ENCODE data around the gene GET4. TPM values are rescaled to one million over a fixed set of nuclear protein-coding genes. Genes with fewer than 3 reads are reported as not detected.

GET4 gene
- total RNA-seq, 1 donor from 2014 or later: 58.2 TPM

DNA sequence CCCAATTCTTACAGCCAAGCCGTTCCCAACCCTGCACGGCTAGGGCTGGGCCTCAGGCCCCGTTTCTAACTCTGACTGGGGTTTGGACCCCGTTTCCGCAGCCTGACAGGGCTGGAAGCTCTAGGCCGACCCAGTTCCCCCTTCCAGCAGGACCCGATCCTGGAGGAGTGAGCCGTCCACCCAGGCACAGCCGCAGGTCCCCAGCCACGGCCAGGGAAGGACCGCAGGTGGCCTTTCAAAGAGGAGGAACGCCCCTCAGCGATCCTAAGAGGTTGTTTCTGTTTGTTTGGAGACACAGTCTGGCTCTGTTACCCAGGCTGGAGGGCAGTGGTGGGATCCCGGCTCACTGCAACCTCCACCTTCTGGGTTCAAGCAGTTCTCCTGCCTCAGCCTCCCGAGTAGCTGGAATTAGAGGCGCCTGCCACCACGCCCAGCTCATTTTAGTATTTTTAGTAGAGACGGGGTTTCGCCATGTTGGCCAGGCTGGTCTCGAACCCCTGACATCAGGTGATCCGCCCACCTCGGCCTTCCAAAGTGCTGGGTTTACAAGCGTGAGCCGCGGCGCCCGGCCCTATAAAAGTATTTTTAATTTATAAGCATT is 778 bp upstream of the GET4 start:
- no peaks in the 10 kb centered on the region for H3K27me3 Mint-ChIP-seq
- H3K4me3 Mint-ChIP-seq (ENCODE audit: low read depth): no peak overlapping the region
- no peak overlapping the region for H3K27ac Mint-ChIP-seq
- peaks cover 16% of the 10 kb centered on the region for H3K36me3 Mint-ChIP-seq (ENCODE audit: insufficient read depth)
- DNase-seq (ENCODE audit: low spot score, unreplicated experiment): no peak
- TF ChIP-seq, protein P1, sequence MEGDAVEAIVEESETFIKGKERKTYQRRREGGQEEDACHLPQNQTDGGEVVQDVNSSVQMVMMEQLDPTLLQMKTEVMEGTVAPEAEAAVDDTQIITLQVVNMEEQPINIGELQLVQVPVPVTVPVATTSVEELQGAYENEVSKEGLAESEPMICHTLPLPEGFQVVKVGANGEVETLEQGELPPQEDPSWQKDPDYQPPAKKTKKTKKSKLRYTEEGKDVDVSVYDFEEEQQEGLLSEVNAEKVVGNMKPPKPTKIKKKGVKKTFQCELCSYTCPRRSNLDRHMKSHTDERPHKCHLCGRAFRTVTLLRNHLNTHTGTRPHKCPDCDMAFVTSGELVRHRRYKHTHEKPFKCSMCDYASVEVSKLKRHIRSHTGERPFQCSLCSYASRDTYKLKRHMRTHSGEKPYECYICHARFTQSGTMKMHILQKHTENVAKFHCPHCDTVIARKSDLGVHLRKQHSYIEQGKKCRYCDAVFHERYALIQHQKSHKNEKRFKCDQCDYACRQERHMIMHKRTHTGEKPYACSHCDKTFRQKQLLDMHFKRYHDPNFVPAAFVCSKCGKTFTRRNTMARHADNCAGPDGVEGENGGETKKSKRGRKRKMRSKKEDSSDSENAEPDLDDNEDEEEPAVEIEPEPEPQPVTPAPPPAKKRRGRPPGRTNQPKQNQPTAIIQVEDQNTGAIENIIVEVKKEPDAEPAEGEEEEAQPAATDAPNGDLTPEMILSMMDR (IDR thresholded peaks at IDR 0.05; ENCODE audit: unreplicated experiment): no peak
- H3K9me3 Mint-ChIP-seq (ENCODE audit: low read depth): no peaks in the 10 kb centered on the region
- H3K4me1 Mint-ChIP-seq (ENCODE audit: low read depth): peaks cover 11% of the 10 kb centered on the region

DNA sequence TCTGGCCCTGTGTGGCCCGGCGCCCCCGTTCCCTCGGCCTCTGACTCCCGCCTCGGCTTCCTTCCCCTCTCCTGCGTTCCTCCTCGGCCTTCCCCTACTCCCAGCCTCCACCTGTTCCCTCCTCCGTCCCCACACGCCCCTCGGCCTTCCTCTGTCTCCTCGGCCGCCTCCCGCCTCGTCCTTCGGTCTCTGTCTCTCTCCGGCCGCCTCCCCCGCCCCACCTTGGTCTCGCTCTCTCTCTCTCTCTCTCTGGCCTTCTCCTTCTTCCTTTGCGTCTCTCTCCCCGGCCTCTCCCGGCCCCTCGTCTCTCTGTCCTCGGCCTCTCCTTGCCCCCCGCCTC is 588 bp downstream of the GET4 start:
- Mint-ChIP-seq H3K4me1 (ENCODE audit: low read depth) (peaks cover 12% of the 10 kb centered on the region), H3K9me3 (ENCODE audit: low read depth) (no peaks in the 10 kb centered on the region), H3K4me3 (ENCODE audit: low read depth) (peak overlapping the region; percentile 85), H3K36me3 (ENCODE audit: insufficient read depth) (peaks cover 14% of the 10 kb centered on the region), H3K27me3 (no peaks in the 10 kb centered on the region), H3K27ac (peak overlapping the region; percentile 94)
- TF ChIP-seq, protein P1 (IDR thresholded peaks at IDR 0.05; ENCODE audit: unreplicated experiment): no peak
- DNase-seq (ENCODE audit: low spot score, unreplicated experiment): no peak

DNA sequence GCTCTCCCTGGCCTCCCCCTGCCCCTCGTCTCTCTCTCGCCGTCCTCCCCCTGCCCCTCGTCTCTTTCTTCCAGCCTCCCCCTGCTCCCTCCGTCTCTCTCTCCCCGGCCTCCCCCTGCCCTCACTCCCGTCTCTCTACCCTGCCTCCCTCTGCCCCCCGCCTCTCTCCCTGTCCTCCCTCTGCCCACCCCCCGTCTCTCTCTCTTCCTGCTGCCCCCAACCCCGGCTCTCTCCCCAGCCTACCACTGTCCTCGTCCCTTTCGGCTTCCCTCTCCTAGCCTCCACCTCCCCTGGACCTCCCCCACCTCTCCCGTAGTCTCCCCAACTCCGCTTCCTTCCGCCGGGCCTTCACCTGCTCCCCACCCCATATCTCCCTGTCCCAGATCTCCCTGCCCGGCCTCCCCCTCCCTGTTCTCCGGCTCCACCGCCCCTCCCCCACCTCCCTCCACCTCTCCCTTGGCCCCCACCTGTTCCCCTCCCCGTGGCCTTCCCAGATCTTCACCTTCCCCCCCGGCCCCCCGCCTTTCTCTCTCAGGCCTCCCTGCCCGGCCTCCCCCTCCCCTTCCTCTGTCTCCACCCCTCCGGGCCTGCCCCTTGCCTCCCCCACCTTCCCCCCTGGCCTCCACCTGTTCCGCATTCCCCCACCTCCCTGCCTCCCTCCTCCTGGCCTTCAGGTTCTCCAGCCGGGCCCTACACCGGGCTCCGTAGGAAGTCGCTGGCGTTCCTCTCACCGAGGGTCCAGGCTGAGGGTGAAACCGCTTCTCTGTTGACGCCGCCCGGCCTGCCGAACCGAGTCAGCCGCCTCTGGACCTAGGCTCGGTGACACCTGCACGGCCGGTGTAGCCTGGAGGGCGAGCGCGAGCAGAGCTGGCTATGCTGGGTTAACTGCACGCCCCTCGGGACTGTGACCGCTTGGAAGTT is 1.2 kb downstream of the GET4 start:
- H3K27ac Mint-ChIP-seq: peak overlapping the region; percentile 94
- H3K4me3 Mint-ChIP-seq (ENCODE audit: low read depth): peak overlapping the region; percentile 85

DNA sequence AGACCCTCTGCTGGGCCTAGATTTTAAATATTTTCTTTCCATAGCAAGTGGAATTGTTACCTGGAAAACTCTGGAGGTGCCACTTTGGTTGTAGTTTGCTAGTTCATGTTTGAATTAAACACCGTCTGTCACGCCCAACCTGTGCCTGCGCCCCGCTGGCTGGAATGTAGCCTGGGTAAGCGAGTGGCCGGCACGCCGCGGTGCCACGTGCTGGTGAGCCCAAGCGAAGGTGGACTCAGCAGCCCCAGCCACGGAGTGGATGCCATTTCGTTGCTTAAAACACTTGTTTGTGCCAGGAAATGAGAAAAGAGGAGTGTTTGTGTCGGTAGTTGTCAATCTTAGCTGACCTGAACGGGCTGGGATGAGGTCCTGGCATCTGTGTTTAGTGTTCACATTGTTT is 2.7 kb downstream of the GET4 start:
- TF ChIP-seq, protein P1 (IDR thresholded peaks at IDR 0.05; ENCODE audit: unreplicated experiment): no peak

More for the DNA sequence above, 1.2 kb downstream of the GET4 start:
- peaks cover 12% of the 10 kb centered on the region for H3K4me1 Mint-ChIP-seq (ENCODE audit: low read depth)
- peaks cover 10% of the 10 kb centered on the region for H3K36me3 Mint-ChIP-seq (ENCODE audit: insufficient read depth)
- no peaks in the 10 kb centered on the region for H3K9me3 Mint-ChIP-seq (ENCODE audit: low read depth)
- no peaks in the 10 kb centered on the region for H3K27me3 Mint-ChIP-seq
- TF ChIP-seq, protein P1 (IDR thresholded peaks at IDR 0.05; ENCODE audit: unreplicated experiment): no peak
- no peak for DNase-seq (ENCODE audit: low spot score, unreplicated experiment)

DNA sequence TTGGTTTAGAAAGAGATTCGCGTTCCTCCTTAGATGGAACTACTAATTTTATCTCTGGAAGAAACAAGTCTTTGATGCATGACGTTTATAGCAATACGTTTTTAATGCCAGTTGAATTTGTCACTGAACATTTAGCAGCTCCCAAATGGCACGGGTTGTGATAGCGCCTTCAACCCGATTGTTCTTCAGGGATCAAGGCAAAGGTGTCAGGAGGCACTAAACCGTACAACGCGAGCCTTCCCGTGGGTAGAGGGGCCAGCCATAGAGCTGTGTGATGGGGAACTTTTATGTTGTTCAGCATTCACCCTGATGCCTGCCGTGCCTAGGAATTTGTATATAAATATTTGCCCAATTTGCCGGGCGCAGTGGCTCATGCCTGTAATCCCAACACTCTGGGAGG is 3.4 kb downstream of the GET4 start:
- Mint-ChIP-seq H3K9me3 (ENCODE audit: low read depth) (no peaks in the 10 kb centered on the region), H3K27ac (no peak overlapping the region), H3K4me1 (ENCODE audit: low read depth) (peaks cover 17% of the 10 kb centered on the region), H3K36me3 (ENCODE audit: insufficient read depth) (no peaks in the 10 kb centered on the region), H3K27me3 (no peaks in the 10 kb centered on the region), H3K4me3 (ENCODE audit: low read depth) (no peak overlapping the region)
- TF ChIP-seq, protein P1 (IDR thresholded peaks at IDR 0.05; ENCODE audit: unreplicated experiment): no peak
- DNase-seq (ENCODE audit: low spot score, unreplicated experiment): no peak

More for the DNA sequence above, 2.7 kb downstream of the GET4 start:
- H3K27me3 Mint-ChIP-seq: no peaks in the 10 kb centered on the region
- no peak for DNase-seq (ENCODE audit: low spot score, unreplicated experiment)
- peak overlapping the region; percentile 61 for H3K4me3 Mint-ChIP-seq (ENCODE audit: low read depth)
- no peaks in the 10 kb centered on the region for H3K36me3 Mint-ChIP-seq (ENCODE audit: insufficient read depth)
- no peaks in the 10 kb centered on the region for H3K9me3 Mint-ChIP-seq (ENCODE audit: low read depth)
- peaks cover 15% of the 10 kb centered on the region for H3K4me1 Mint-ChIP-seq (ENCODE audit: low read depth)
- peak overlapping the region; percentile 41 for H3K27ac Mint-ChIP-seq
